ENCODE data around the gene EPS8. TPM values are rescaled to one million over a fixed set of nuclear protein-coding genes. Genes with fewer than 3 reads are reported as not detected.

The EPS8 gene
- 150 and 165 TPM in 2 replicates for total RNA-seq

GRCh38 chr12:15789220-15790171 is at the start of gene EPS8:
Gene EPS8 (minus strand): TSS chr12:15789388. CDS start chr12:15682951, 106,437 bp downstream.

Other genes with a start within 250 kb of the EPS8 start
- 59.2 and 131 TPM in 2 replicates for gene STRAP, start 93.0 kb upstream of the EPS8 start, total RNA-seq
- 44.5 and 65.6 TPM in 2 replicates for gene DERA, start 121.9 kb upstream of the EPS8 start, total RNA-seq

Data from regular cardiac myocyte (primary cell).